Common myeloid progenitor, CD34-positive (primary cell): ENCODE results near the gene PID1.

Source experiments
- CTCF ChIA-PET: fragments of 350-600 bp; sonication (Branson Sonifier 250); formaldehyde crosslinking; loops from one replicate; lab custom pipeline; 2021; ENCODE audit warnings: antibody characterized with exemption; lab: Charles Lee
- POLR2A ChIA-PET: fragments of 350-600 bp; sonication (Branson Sonifier 250); formaldehyde crosslinking; loops from one replicate; lab custom pipeline; 2021; ENCODE audit warnings: antibody characterized with exemption; lab: Charles Lee
- DNase-seq, 3 donors: peaks; one replicate each; pipeline versions ENCODE4 v3.0.0 to v3.0.0-alpha.2; 2013
- H3K27ac ChIP-seq, 2 experiments: 1 replicate in 1 of 2; 2 replicates in 1 of 2; pipeline ENCODE4 v1.7.0; 2013; ENCODE audit warnings: inconsistent platforms in 2 of 2, low read length in 2 of 2, mild to moderate bottlenecking in 2 of 2, low read depth in 1 of 2, moderate library complexity in 1 of 2; ENCODE audit not compliant: severe bottlenecking in 2 of 2, insufficient read depth in 1 of 2, poor library complexity in 1 of 2
- H3K27me3 ChIP-seq, 5 experiments: replicated peaks in 2 of 5; 1 replicate in 3 of 5; 2 replicates in 2 of 5; pipeline versions ENCODE4 v1.6.1 to v1.7.0; 2013; ENCODE audit warnings: low read length in 4 of 5, mild to moderate bottlenecking in 2 of 5, moderate library complexity in 2 of 5, inconsistent platforms in 1 of 5; ENCODE audit not compliant: insufficient read depth in 5 of 5, control insufficient read depth in 4 of 5
- H3K36me3 ChIP-seq, 4 experiments: 1 replicate in 2 of 4; 2 replicates in 2 of 4; pipeline versions ENCODE4 v1.6.1 to v1.7.0; 2013; ENCODE audit warnings: low read length in 3 of 4, control low read depth in 1 of 4, mild to moderate bottlenecking in 1 of 4; ENCODE audit not compliant: control insufficient read depth in 4 of 4, insufficient read depth in 4 of 4
- H3K4me1 ChIP-seq, 4 experiments: 1 replicate in 3 of 4; 2 replicates in 1 of 4; pipeline versions ENCODE4 v1.6.1 to v1.7.1; 2013; ENCODE audit warnings: low read length in 3 of 4, mild to moderate bottlenecking in 3 of 4, control low read depth in 1 of 4, inconsistent platforms in 1 of 4, moderate library complexity in 1 of 4; ENCODE audit not compliant: control insufficient read depth in 4 of 4, insufficient read depth in 4 of 4; ENCODE audit errors: control extremely low read depth in 1 of 4
- H3K4me3 ChIP-seq, 7 experiments: 1 replicate in 4 of 7; 2 replicates in 3 of 7; pipeline versions ENCODE4 v1.5.1 to v1.7.0; 2013; ENCODE audit warnings: mild to moderate bottlenecking in 7 of 7, low read length in 6 of 7, moderate library complexity in 6 of 7, inconsistent platforms in 2 of 7, low read depth in 2 of 7, control low read depth in 1 of 7; ENCODE audit not compliant: insufficient read depth in 4 of 7, control insufficient read depth in 1 of 7; ENCODE audit errors: extremely low read depth in 1 of 7
- H3K9me3 ChIP-seq, 5 experiments: 1 replicate in 4 of 5; 2 replicates in 1 of 5; pipeline versions ENCODE4 v1.6.1 to v1.7.1; 2013; ENCODE audit warnings: low read length in 4 of 5, mild to moderate bottlenecking in 2 of 5, inconsistent platforms in 1 of 5, low read depth in 1 of 5, moderate library complexity in 1 of 5; ENCODE audit not compliant: control insufficient read depth in 4 of 5, insufficient read depth in 2 of 5; ENCODE audit errors: control extremely low read depth in 1 of 5
- WGBS: methylation state at CpG from one replicate; pipeline ENCODE4 v1.1.5; 2013; ENCODE audit not compliant: insufficient coverage; 5-methylcytosine and 5-hydroxymethylcytosine counted together

The PID1 gene

DNA sequence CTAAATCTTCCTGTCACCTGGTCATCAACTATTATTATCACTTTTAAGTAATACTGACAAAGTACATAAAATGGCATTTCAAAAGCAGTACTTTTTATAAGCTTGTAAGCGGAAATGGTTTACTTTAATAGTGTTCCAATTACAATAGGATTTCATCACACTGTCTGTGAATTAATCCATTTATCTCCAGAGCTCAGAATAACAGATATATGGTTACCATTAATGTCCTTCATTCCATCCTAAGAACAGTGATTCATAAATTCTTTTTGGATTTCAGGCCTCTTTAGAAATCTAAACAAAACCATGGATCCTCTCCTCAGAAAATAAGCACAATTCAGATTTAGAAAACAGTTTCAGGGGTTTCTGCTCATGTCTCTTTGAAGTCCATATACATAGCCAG is 68.4 kb downstream of the PID1 start:
- DNase-seq: no peak
- ChIA-PET CTCF (no interaction called here), POLR2A (no interaction called here)
- no peak overlapping the region for H3K27ac ChIP-seq
- H3K4me1 ChIP-seq: no peaks in the 10 kb centered on the region
- H3K27me3 ChIP-seq: no peaks in the 10 kb centered on the region
- peaks cover 0 to 1% (median 0%) of the 10 kb centered on the region in 5 experiments for H3K9me3 ChIP-seq
- no peaks in the 10 kb centered on the region for H3K36me3 ChIP-seq
- no CpG with 5 or more reads among the region's 1 CpG for WGBS
- H3K4me3 ChIP-seq: no peak overlapping the region

DNA sequence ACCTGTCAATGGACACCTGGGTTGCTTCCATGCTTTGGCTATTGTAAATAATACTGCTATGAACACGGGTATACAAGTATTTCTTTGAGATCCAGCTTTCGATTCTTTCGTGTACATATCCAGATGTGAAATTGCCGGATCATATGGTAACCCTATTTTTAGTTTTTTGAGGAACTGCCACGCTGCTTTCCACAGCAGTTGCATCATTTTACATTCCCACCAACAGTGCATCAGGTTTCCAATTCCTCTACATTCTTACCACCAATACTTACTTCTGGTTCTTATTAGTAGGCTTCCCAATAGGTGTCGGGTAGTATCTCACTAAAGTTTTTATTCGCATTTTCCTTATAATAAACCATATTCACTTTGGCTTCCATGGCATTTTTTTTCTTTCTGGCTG is 69.6 kb downstream of the PID1 start:
- no peak for DNase-seq
- ChIA-PET POLR2A (no interaction called here), CTCF (no interaction called here)
- Histone ChIP-seq H3K4me1 (no peaks in the 10 kb centered on the region), H3K36me3 (no peaks in the 10 kb centered on the region), H3K27ac (no peak overlapping the region), H3K27me3 (no peaks in the 10 kb centered on the region), H3K9me3 (peaks cover 0 to 1% (median 0%) of the 10 kb centered on the region in 5 experiments), H3K4me3 (no peak overlapping the region)
- WGBS: 83% methylated on average over 6 of the region's 7 CpGs

DNA sequence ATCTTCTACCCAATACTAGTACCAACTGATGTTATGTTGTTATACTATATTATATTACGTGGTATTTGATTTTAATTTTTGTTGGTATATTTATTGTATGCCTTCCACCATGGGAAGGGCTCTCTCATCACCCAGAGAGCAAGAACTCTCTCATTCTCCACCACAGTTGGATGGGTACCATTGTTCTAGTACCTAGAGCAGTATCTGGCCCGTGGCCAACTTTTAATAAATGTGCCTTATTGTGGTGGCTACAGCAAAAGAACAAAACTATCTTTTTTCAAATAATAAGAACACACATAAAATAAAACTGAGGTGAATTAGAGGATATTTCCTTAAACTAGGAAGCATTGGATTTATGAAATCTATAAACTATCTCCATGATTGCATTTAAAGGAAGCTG is 71.8 kb downstream of the PID1 start:
- Histone ChIP-seq H3K4me3 (no peak overlapping the region), H3K9me3 (peaks cover 0 to 1% (median 0%) of the 10 kb centered on the region in 5 experiments), H3K4me1 (no peaks in the 10 kb centered on the region), H3K27me3 (no peaks in the 10 kb centered on the region), H3K36me3 (no peaks in the 10 kb centered on the region), H3K27ac (no peak overlapping the region)
- DNase-seq: no peak
- ChIA-PET CTCF (no interaction called here), POLR2A (no interaction called here)
- WGBS: no CpG with 5 or more reads among the region's 2 CpGs

DNA sequence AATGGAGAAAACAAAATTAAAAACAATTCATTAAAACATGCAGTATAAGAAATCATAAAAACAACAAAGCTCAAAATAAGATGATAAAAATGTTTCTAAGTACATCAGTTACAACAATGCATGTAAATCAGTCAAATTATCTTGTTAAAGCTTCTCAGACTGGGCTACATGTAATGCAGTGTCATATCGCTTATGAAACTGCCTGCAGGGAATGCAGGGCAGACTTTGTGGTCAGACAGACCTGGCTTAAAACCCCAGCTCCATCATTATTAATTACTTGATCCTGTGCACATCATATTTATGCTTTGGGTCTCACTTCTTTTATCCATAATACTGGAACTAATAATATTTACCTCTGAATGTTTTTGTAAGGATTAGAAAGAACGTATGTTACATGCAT is 74.6 kb downstream of the PID1 start:
- ChIA-PET CTCF (no interaction called here), POLR2A (no interaction called here)
- Histone ChIP-seq H3K27me3 (no peaks in the 10 kb centered on the region), H3K36me3 (no peaks in the 10 kb centered on the region), H3K4me1 (no peaks in the 10 kb centered on the region), H3K9me3 (peaks cover 0 to 1% (median 0%) of the 10 kb centered on the region in 5 experiments), H3K4me3 (no peak overlapping the region), H3K27ac (no peak overlapping the region)
- DNase-seq: no peak
- WGBS: 83% methylated on average over 1 of the region's 2 CpGs

- no CpG with 5 or more reads among the region's 1 CpG for WGBS
- Histone ChIP-seq H3K4me1 (no peaks in the 10 kb centered on the region), H3K36me3 (no peaks in the 10 kb centered on the region), H3K4me3 (no peak overlapping the region), H3K27me3 (no peaks in the 10 kb centered on the region), H3K27ac (no peak overlapping the region), H3K9me3 (peaks cover 0 to 1% (median 0%) of the 10 kb centered on the region in 5 experiments)
- CTCF ChIA-PET: no interaction called here
- POLR2A ChIA-PET: no interaction called here
- no peak for DNase-seq
Measured at GRCh38 chr2:229195346-229195947, 75.6 kb downstream of the PID1 start.

- CTCF ChIA-PET: interaction anchor here (1.1 kb wide), 1 partner anchor 18 kb away, joined by 3 read pairs; no protein-coding TSS in a partner anchor
- POLR2A ChIA-PET: no interaction called here
- H3K27ac ChIP-seq: no peak overlapping the region
- no peaks in the 10 kb centered on the region for H3K36me3 ChIP-seq
- DNase-seq: no peak
- no peaks in the 10 kb centered on the region for H3K27me3 ChIP-seq
- H3K4me1 ChIP-seq: no peaks in the 10 kb centered on the region
- H3K9me3 ChIP-seq: no peaks in the 10 kb centered on the region
- no peak overlapping the region for H3K4me3 ChIP-seq
- 90% methylated on average over 2 of the region's 3 CpGs for WGBS
Measured at GRCh38 chr2:229193281-229193680, 77.8 kb downstream of the PID1 start.

- Histone ChIP-seq H3K4me3 (no peak overlapping the region), H3K9me3 (peaks cover 0 to 4% (median 1%) of the 10 kb centered on the region in 5 experiments), H3K27ac (no peak overlapping the region), H3K4me1 (no peaks in the 10 kb centered on the region), H3K36me3 (no peaks in the 10 kb centered on the region), H3K27me3 (no peaks in the 10 kb centered on the region)
- CTCF ChIA-PET: no interaction called here
- POLR2A ChIA-PET: no interaction called here
- WGBS: no CpG with 5 or more reads among the region's 1 CpG
- no peak for DNase-seq
Measured at GRCh38 chr2:229191413-229191812, 79.7 kb downstream of the PID1 start.
